ENCODE measurements around the gene RNF212.

GRCh38 chr4:1084394-1084793 is 29.0 kb downstream of the RNF212 start:
- no peak for TF ChIP-seq EZH2phosphoT487 (IDR thresholded peaks at IDR 0.05; ENCODE audit: insufficient read depth, low read depth)
- no peak for TF ChIP-seq EZH2 (IDR thresholded peaks at IDR 0.05; ENCODE audit: insufficient read depth, poor library complexity, severe bottlenecking)

Measured in GM23248 (cell line).